GM18499 (cell line): ENCODE measurements around the gene ZNF474.
A peak's percentile ranks its signal among the peaks of the same experiment; 100 is the strongest.

Experiments
- ATAC-seq: cut with Tn5 transposase; IDR thresholded peaks from one replicate; pipeline ENCODE4 v1.9.1; 2021; ENCODE audit warnings: moderate number of reproducible peaks; ENCODE audit not compliant: insufficient read depth, unreplicated experiment

Gene ZNF474

DNA sequence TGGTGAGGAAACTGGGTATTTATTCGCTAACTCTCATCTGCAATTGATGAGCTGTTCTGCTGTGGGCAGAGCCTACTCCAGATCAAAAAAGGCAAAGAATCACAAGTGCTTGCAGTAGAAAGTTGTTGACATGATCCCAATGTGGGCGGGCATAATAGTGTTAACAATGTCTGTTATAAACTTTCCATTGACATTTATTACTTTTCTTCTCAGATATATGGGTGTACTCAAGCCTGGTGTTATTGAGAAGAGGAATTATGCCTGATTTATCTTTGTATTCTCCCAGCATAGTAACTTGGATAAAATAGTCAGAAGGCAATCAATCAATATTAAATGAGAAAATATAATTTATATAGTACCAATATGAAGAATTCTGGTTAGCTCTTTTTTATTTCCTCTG, 47.8 kb downstream of the ZNF474 start:
- no peak for ATAC-seq

- no peak for ATAC-seq
These were observed 50.4 kb downstream of the ZNF474 start for GRCh38 chr5:122179701-122180100.

DNA sequence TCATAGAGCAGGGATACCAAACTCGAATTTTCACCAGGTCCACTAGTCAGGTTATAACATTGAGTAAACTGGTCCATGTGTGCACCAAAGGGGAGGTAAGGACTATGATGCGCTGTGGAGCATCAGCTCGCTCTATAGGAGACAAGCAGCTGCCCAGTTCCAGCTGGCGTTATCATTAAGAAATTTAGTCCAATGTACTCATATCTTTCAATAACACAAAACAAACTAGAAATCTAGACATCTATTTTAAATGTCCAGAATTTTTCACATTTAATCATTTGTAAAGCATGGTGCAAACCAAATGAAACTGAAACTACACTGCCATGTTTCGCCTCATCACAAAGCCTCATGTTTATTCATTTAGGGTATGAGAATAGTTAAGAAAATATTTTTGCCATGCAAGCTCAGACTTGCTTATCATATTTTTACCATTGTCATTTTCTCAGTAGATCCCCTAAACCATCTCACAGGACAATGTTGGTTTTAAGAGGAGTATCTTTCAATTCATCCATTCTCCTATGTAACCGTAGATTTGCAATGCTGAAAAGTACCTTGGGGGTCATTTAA, 50.9 kb downstream of the ZNF474 start:
- ATAC-seq: no peak

DNA sequence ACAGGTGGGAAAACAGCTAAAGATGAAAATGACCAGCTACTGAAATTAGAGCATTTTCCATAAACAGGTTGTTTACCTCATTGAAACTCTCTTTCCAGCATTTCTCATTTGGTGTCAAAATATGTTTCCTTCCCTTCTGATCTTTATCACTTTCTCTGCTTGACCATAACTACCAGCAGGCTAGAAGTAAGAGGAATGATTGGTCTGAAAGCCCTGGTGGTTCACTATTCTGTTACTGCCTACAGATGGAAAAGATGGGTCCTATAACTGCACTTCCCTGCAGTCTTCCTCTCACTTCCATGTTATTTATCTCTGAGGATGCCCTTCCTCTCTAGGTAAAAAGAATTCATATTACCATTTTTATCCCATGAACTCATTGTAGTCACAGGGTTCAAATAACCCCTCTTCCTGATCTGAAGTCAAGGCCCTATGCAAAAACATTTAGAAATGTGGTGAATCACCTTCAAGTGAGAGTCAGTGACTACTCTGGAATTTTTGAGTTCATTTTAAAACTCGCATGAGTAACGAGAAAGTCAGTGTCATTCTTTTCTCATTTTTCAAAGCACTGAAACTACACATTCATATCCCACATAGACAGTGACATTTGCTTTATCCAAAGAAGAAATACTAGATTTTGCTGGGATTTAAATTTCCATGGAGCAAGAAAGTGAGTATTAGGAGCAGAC, 51.7 kb downstream of the ZNF474 start:
- ATAC-seq: no peak

- ATAC-seq: no peak
These were observed 52.5 kb downstream of the ZNF474 start for GRCh38 chr5:122181863-122182262.

GRCh38 chr5:122182491-122182921, 53.2 kb downstream of the ZNF474 start:
- no peak for ATAC-seq

DNA sequence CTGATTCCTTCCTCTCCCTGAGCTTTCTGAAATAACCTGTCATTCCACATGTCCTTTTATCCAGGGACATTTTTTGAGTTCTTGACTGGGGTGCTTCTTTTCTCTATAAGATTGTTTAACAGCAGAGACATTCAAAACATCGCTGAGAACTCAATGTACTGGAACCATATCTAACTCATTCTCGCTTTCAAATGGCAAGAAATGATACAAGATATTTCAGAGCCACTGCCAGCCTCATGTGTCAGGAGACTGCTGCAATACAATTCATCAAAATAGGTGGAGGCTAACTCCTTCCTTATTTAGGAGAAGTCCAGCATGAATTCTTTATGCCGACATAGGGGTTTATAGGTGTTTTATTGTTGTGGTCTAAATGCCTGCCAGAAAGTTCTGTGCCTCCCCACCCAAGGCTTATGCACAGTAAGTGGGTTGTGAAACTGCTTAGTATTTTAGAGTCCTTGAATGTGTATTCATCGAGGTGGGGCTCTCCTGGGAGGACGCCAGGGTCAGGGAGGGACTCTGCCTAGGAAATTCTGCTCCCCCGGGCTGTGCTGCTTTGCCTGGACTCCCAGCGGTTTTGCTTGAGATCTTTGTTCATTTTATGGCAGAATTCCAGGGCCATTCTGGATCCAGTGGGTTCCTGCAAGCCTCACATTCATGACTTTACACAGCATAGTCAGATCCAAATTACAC, 53.9 kb downstream of the ZNF474 start:
- ATAC-seq: no peak

DNA sequence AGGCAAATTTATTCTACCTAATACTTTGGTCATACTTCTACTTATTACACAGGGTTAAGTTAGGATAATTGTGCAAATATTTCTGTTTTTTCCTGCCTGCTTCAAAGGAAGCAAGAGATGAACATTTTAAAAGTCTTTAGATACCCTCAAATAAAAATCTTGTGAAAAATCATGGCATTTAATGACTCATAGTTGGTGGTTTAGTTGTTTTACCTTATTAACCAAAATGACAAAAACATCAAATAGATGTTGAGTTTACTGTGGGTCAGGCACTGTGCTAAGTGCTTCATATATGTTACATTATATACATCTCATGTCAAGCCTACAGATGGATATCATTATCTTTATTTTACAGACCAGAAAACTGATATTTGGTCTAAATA, 54.4 kb downstream of the ZNF474 start:
- ATAC-seq: no peak

GRCh38 chr5:122184676-122185255, 55.4 kb downstream of the ZNF474 start:
- no peak for ATAC-seq

DNA sequence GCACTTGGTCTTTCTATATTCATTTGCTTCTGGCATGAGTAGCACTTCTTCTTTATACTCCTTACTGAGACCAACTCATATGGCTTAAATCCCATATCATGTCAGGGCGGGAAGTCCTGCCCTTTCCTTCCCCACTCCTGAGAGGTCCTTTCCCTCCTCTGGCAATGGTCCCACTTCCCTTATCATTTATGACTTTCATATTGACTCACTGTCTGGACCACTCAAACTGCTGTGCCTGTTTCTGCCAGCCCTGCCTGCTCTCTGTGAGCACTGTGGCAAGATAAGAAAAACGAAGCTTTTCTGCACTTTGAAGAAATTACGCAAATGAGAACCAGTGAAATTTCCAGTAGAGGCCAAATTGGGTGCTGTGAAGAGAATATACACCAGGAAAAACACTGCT, 58.1 kb downstream of the ZNF474 start:
- no peak for ATAC-seq

- no peak for ATAC-seq
These were observed 60.8 kb downstream of the ZNF474 start for GRCh38 chr5:122190156-122190555.

- ATAC-seq: peak; percentile 74
These were observed 63.5 kb downstream of the ZNF474 start for GRCh38 chr5:122192497-122193496.

DNA sequence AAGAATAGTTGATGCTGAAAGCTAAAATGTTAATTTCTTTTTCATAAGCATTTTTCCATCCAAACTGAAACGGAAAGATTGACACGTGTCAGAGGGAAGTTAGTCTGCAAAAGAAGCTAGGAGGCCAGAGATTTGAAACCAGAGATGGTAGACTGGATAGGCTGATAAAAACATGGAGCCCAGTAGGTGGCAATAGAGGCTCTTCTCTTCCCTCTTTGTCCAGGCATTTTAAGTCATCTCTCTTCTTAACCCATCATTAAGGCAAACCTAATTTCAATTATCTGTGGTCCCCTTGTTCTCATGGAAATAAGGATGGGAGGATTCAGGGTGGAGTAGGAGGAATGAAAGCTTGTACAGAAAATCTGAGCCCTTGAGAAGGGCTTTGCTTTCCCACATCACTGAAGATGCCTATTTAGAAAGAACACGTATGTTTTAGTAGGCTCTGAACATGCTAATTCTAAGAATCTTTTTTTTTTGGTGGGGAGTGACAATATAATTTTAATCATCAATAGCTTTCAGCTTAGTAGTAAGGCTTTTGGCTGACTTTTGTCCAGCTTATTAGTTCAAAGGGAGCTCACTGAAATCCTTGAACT, 66.6 kb downstream of the ZNF474 start:
- no peak for ATAC-seq

DNA sequence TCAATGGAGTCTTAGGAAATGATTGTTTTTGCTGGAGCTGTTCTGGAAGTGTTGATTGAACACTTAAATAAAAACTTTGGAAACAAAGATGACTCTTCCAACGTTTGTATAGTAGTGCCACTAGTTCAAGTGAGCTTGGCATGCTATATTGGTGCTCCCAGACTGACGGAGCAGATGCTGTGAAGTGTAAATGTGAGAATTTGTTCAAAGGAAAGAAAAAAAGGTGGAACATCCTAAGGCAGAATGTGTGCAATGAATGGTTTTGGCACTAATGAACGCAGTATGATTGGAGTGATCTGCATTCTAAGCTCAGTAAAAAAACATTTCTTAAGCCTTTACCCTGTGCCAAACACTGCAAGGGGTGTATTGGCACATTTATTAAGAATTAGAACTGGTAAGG, 69.8 kb downstream of the ZNF474 start:
- ATAC-seq: no peak

DNA sequence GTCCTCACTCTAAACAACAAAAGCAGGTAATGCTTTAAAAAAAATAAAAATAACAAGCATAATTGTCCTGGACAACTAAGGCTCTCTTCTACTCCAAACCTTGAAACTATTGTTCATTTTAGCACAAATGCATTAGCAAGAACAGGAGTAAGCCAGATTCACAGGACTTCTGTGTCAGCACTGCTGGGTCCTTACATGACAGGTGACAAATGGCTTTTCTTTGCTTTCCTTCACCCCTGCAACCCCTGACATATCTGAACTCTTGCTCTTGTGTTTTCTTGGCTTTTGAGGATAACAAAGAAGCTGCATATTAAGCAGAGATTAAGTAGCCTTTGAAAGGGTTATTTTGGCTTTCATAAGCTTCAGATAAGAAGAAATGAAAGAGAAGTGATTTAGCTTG, 71.1 kb downstream of the ZNF474 start:
- no peak for ATAC-seq

GRCh38 chr5:122200865-122201264, 71.5 kb downstream of the ZNF474 start:
- no peak for ATAC-seq

DNA sequence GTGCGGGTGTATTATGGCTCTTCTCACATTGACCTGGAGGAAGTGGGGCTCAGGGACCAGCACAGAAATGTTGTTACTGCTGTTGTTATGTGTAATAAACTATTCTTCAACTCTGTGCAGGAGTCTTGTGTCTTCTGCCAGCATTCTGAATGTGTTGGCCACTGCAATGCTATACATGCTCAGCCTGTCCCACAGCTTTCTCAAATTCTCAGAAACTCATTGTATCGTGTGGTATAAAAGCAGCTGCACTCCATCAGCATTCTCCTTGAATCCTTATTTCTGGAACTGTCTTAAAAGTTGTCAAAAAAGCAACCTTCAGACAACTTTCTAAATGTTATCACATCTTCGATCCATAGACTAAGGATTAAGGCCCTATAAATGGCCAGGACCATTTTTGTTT, 72.0 kb downstream of the ZNF474 start:
- ATAC-seq: no peak

- ATAC-seq: no peak
These were observed 73.6 kb downstream of the ZNF474 start for GRCh38 chr5:122202952-122203351.
